ENCODE data around the gene SLC47A2. TPM values are rescaled to one million over a fixed set of nuclear protein-coding genes. Genes with fewer than 3 reads are reported as not detected.

Gene SLC47A2
- total and polyA plus RNA-seq, 2 donors (not counting 1 experiment from before 2014, with no cell fraction given): not detected

DNA sequence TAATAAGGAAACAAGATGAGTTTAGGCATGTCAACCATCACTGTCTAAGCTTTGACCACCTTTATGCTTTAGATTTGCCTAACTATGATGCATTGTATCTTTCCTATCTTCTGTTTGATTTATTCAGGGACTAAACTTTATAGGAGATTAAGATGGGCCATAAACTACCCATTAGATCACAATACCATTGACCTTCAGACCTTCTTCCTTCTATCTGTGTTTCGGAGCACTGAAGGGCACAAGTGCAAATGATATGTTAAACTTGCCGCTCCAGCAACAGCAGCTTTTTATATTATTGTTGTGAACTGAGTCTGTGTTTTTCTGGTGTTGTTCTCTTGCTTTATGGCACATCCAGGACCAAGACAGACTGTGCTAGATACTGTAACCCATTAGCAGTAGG is 84.5 kb downstream of the SLC47A2 start:
- Histone ChIP-seq H3K27me3 (ENCODE audit: control insufficient read depth, insufficient read depth, low read length) (no peaks in the 10 kb centered on the region), H3K9me3 (ENCODE audit: control insufficient read depth, insufficient read depth, low read depth, low read length) (no peaks in the 10 kb centered on the region), H3K4me3 (replicated peaks in 1 of 4; ENCODE audit: control extremely low read depth in 1 of 4, insufficient read depth in 1 of 4, low read depth in 3 of 4, low read length in 4 of 4) (no peak overlapping the region), H3K4me1 (ENCODE audit: control insufficient read depth, extremely low read depth, insufficient read depth, low read length) (no peaks in the 10 kb centered on the region), H3K9ac (ENCODE audit: insufficient read depth, low read length) (no peak overlapping the region), H3K4me2 (ENCODE audit: extremely low read depth, insufficient read depth, low read length) (no peak overlapping the region), H4K20me1 (ENCODE audit: control insufficient read depth, extremely low read depth, insufficient read depth, low read length) (no peaks in the 10 kb centered on the region), H2AFZ (ENCODE audit: low read length) (no peak overlapping the region), H3K79me2 (ENCODE audit: control insufficient read depth, insufficient read depth, low read length) (no peaks in the 10 kb centered on the region), H3K27ac (ENCODE audit: insufficient read depth, low read length) (no peak overlapping the region), H3K36me3 (ENCODE audit: control insufficient read depth, insufficient read depth, low read length) (no peaks in the 10 kb centered on the region)
- TF ChIP-seq, protein P1, sequence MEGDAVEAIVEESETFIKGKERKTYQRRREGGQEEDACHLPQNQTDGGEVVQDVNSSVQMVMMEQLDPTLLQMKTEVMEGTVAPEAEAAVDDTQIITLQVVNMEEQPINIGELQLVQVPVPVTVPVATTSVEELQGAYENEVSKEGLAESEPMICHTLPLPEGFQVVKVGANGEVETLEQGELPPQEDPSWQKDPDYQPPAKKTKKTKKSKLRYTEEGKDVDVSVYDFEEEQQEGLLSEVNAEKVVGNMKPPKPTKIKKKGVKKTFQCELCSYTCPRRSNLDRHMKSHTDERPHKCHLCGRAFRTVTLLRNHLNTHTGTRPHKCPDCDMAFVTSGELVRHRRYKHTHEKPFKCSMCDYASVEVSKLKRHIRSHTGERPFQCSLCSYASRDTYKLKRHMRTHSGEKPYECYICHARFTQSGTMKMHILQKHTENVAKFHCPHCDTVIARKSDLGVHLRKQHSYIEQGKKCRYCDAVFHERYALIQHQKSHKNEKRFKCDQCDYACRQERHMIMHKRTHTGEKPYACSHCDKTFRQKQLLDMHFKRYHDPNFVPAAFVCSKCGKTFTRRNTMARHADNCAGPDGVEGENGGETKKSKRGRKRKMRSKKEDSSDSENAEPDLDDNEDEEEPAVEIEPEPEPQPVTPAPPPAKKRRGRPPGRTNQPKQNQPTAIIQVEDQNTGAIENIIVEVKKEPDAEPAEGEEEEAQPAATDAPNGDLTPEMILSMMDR (conservative IDR thresholded peaks at IDR 0.05 in 1 of 2, IDR thresholded peaks at IDR 0.05 in 1 of 2; ENCODE audit: low read depth in 1 of 2, low read length in 2 of 2): no peak
- TF ChIP-seq EZH2 (IDR thresholded peaks at IDR 0.05; ENCODE audit: low read length, missing control alignments): no peak
- no peak for DNase-seq (ENCODE audit: low read depth in 2 of 2)

GRCh38 chr17:19630661-19631060 is 85.7 kb downstream of the SLC47A2 start:
- Histone ChIP-seq H4K20me1 (ENCODE audit: control insufficient read depth, extremely low read depth, insufficient read depth, low read length) (no peaks in the 10 kb centered on the region), H3K36me3 (ENCODE audit: control insufficient read depth, insufficient read depth, low read length) (no peaks in the 10 kb centered on the region), H3K27ac (ENCODE audit: insufficient read depth, low read length) (no peak overlapping the region), H2AFZ (ENCODE audit: low read length) (no peak overlapping the region), H3K27me3 (ENCODE audit: control insufficient read depth, insufficient read depth, low read length) (no peaks in the 10 kb centered on the region), H3K9me3 (ENCODE audit: control insufficient read depth, insufficient read depth, low read depth, low read length) (no peaks in the 10 kb centered on the region), H3K4me1 (ENCODE audit: control insufficient read depth, extremely low read depth, insufficient read depth, low read length) (no peaks in the 10 kb centered on the region), H3K4me3 (replicated peaks in 1 of 4; ENCODE audit: control extremely low read depth in 1 of 4, insufficient read depth in 1 of 4, low read depth in 3 of 4, low read length in 4 of 4) (no peak overlapping the region), H3K79me2 (ENCODE audit: control insufficient read depth, insufficient read depth, low read length) (no peaks in the 10 kb centered on the region), H3K9ac (ENCODE audit: insufficient read depth, low read length) (no peak overlapping the region), H3K4me2 (ENCODE audit: extremely low read depth, insufficient read depth, low read length) (no peak overlapping the region)
- TF ChIP-seq, protein P1 (conservative IDR thresholded peaks at IDR 0.05 in 1 of 2, IDR thresholded peaks at IDR 0.05 in 1 of 2; ENCODE audit: low read depth in 1 of 2, low read length in 2 of 2): no peak
- TF ChIP-seq EZH2 (IDR thresholded peaks at IDR 0.05; ENCODE audit: low read length, missing control alignments): no peak
- peak in 1 of 2 donors; percentile 14 for DNase-seq (ENCODE audit: low read depth in 2 of 2)

DNA sequence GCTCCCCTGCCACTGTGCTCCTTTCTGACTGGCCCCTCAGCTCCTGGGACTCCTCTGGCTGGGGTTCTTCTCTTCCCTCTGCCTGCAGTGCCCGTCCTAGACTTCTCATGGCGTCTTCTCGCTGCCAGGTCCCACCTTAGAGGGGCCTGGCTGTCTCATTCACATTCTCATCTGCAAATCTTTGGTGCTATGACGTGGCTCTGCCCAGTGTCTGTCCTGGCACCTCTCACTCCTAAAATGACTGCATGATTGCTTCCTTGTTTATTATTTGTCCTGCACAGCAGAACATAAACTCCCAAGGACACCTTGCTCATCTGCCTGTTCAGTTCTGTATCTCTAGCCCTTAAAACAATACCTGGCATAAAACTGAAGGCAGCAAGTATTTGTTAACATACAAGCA is 86.3 kb downstream of the SLC47A2 start:
- Histone ChIP-seq H3K27me3 (ENCODE audit: control insufficient read depth, insufficient read depth, low read length) (no peaks in the 10 kb centered on the region), H3K9me3 (ENCODE audit: control insufficient read depth, insufficient read depth, low read depth, low read length) (no peaks in the 10 kb centered on the region), H3K27ac (ENCODE audit: insufficient read depth, low read length) (no peak overlapping the region), H3K4me2 (ENCODE audit: extremely low read depth, insufficient read depth, low read length) (no peak overlapping the region), H3K36me3 (ENCODE audit: control insufficient read depth, insufficient read depth, low read length) (no peaks in the 10 kb centered on the region), H3K4me3 (replicated peaks in 1 of 4; ENCODE audit: control extremely low read depth in 1 of 4, insufficient read depth in 1 of 4, low read depth in 3 of 4, low read length in 4 of 4) (no peak overlapping the region), H4K20me1 (ENCODE audit: control insufficient read depth, extremely low read depth, insufficient read depth, low read length) (no peaks in the 10 kb centered on the region), H3K4me1 (ENCODE audit: control insufficient read depth, extremely low read depth, insufficient read depth, low read length) (no peaks in the 10 kb centered on the region), H3K9ac (ENCODE audit: insufficient read depth, low read length) (no peak overlapping the region), H2AFZ (ENCODE audit: low read length) (no peak overlapping the region), H3K79me2 (ENCODE audit: control insufficient read depth, insufficient read depth, low read length) (no peaks in the 10 kb centered on the region)
- TF ChIP-seq, protein P1 (conservative IDR thresholded peaks at IDR 0.05 in 1 of 2, IDR thresholded peaks at IDR 0.05 in 1 of 2; ENCODE audit: low read depth in 1 of 2, low read length in 2 of 2): no peak
- TF ChIP-seq EZH2 (IDR thresholded peaks at IDR 0.05; ENCODE audit: low read length, missing control alignments): no peak
- no peak for DNase-seq (ENCODE audit: low read depth in 2 of 2)
